ENCODE measurements around the gene BMPR1B.

BMPR1B gene

GRCh38 chr4:95180531-95181242 is 422.9 kb downstream of the BMPR1B start:
- TF ChIP-seq CTCF (IDR thresholded peaks at IDR 0.05): no peak
- no peak for TF ChIP-seq ZFX (IDR thresholded peaks at IDR 0.05; ENCODE audit: borderline replicate concordance)
- H3K27ac ChIP-seq: no peak overlapping the region

- no peak overlapping the region for H3K27ac ChIP-seq
- no peak for TF ChIP-seq CTCF (IDR thresholded peaks at IDR 0.05)
- no peak for TF ChIP-seq ZFX (IDR thresholded peaks at IDR 0.05; ENCODE audit: borderline replicate concordance)
These were observed 423.7 kb downstream of the BMPR1B start for GRCh38 chr4:95181243-95181995.

DNA sequence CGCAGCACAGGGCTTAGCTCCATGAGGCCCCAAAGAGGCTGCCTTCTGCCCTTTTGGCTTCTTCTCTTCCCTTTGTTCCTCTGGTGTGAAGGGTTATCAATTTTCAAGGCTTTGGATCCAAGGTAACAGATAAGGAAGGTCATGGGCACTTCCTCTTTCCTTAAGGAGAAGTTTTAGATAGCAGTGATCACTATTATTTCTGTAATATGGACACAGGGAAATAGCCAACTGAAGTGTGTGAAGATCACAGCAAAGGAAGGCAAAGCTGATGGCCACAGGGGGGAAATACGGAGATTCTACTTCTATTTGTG is 424.2 kb downstream of the BMPR1B start:
- TF ChIP-seq ZFX (IDR thresholded peaks at IDR 0.05; ENCODE audit: borderline replicate concordance) (no peak), CTCF (IDR thresholded peaks at IDR 0.05) (no peak)
- H3K27ac ChIP-seq: no peak overlapping the region

- TF ChIP-seq ZFX (IDR thresholded peaks at IDR 0.05; ENCODE audit: borderline replicate concordance): no peak
- no peak for TF ChIP-seq CTCF (IDR thresholded peaks at IDR 0.05)
- no peak overlapping the region for H3K27ac ChIP-seq
These were observed 426.1 kb downstream of the BMPR1B start for GRCh38 chr4:95183656-95184408.

- H3K27ac ChIP-seq: no peak overlapping the region
- no peak for TF ChIP-seq CTCF (IDR thresholded peaks at IDR 0.05)
- no peak for TF ChIP-seq ZFX (IDR thresholded peaks at IDR 0.05; ENCODE audit: borderline replicate concordance)
These were observed 428.9 kb downstream of the BMPR1B start for GRCh38 chr4:95186666-95187065.

GRCh38 chr4:95188701-95189370 is 431.1 kb downstream of the BMPR1B start:
- no peak overlapping the region for H3K27ac ChIP-seq
- TF ChIP-seq CTCF (IDR thresholded peaks at IDR 0.05) (no peak), ZFX (IDR thresholded peaks at IDR 0.05; ENCODE audit: borderline replicate concordance) (no peak)
